HK-2 (cell line): ENCODE data around the gene HS6ST3.

Experiments
- DNase-seq: peaks from one replicate; pipeline ENCODE4 v3.0.0-alpha.2; 2018; ENCODE audit not compliant: unreplicated experiment

The HS6ST3 gene

DNA sequence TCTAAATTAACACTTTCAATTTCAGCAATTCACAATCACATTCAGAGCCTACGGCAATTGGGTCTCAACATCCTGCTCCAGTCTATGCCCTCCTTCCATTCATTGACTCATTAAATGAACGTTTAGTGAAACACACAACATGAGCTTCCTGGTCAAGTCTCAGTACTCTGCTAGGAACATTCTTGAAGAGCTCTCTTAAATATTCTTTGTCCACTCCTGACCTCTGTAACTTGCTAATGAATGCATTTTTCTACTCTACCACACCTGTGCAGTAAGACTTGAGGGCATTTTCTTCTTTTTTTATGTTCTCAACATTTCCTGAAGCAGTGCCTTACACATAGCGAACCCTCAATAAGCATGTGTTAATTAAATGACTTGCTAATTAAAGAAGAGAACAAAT, 735.7 kb downstream of the HS6ST3 start:
- DNase-seq = no peak

DNA sequence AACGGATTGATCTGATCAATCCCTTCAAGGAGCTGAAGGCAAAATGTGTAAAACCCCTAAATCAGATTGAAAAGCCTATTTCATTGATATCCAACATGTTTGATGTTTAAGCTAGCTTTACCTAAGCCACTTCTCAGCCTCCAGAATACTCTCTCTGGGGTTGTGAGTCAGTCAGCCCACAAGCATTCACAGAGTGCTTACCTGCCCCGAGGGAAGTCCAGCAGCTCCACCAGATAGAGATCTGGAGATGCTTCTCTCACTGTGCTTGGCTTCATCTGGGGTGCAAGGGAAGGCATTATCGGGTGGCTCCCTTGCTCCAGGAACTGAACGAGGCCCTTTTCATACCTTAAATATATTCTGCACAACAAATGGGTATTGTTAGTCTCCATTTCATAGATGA, 744.7 kb downstream of the HS6ST3 start:
- DNase-seq = no peak

DNA sequence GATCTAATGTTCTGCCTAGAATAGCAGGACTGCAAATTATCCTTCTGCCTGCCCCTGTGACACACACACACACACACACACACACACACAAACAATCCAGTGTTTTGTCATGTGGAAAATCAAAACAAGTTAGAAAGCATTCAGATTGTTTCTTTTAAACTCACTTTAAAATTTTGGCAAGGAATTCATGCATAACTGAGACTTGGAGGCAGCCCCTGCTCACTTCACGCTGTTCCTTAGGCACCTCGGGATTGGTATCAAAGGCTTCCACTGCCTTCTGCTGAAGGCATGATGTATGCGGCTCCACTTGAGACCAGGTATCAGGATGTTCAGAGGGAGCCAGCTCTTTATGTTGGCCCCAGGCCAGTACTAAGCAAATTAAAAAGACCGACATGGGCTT, 745.6 kb downstream of the HS6ST3 start:
- no peak for DNase-seq

DNA sequence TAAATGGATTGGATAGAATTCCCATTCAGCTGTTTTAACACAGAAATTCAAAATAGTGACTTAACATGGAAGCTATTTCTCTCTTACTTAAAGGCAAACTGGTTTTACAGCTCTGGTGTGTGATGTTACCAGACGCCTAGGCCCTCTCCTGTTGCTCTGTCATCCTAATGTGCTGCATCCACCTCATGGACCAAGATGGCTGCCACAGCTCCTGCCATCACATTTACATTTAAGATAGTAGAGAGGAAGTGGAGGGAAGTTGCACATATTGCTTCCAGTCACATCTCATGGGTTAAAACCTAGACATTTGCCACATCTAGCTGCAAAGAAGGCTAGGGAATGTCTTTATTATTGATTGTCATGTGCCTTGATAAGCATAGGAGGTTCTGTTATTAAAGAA, 746.8 kb downstream of the HS6ST3 start:
- no peak for DNase-seq

DNA sequence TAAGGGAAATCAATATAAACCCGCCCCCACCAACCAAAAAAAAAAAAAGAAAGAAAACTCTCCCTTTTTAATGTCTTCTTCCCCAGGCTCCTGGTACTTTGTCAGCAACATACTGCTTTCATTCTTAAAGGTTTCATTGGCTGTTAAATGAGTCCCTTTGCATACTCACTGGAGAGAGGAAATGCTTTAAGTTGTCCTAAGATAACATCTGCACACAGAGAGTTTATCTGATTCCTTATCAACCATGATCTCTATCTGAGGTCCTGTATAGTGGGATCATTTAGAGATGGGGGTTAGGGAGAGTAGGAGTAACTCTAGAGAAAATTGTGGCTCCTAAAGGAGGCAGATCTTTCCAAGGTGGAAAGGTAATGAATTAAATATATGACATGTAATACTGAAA, 747.9 kb downstream of the HS6ST3 start:
- DNase-seq = no peak

DNA sequence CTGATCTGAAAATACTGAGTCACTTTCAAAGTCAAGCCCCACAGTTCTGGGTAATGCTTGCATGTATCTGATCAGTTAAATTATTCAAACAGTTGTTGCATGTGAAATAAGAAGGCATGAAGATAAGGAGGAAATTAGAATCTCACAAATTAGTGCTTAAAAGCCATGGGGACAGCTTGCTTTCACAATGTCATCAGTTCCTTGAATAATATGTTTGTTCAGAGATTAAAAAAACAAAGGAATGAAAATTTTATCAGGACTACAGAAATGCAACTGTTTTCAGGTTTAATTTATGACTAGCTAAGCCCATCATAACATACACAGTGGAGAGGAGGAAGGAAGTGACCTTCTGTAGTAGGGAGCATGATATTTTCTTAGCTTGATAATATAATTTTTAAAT, 754.3 kb downstream of the HS6ST3 start:
- no peak for DNase-seq

DNA sequence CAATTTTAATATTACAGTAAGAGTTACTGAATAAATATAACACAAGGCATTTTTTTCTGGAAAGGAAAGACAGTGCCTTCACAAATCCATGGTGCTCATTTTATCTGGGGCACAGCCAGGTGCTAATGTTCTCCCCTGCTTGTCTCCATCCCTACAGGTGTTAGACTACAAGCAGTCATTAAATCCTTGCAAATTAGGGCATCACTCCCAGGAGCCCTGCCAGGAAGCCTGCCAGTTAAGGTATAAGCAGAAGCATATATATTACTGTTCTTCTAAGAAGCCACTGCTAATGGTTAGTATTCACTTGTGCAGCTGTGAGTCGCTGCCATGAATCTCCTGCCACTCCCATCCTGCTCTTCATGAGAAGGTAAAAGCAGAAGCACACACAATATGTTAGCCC, 754.7 kb downstream of the HS6ST3 start:
- DNase-seq = no peak

DNA sequence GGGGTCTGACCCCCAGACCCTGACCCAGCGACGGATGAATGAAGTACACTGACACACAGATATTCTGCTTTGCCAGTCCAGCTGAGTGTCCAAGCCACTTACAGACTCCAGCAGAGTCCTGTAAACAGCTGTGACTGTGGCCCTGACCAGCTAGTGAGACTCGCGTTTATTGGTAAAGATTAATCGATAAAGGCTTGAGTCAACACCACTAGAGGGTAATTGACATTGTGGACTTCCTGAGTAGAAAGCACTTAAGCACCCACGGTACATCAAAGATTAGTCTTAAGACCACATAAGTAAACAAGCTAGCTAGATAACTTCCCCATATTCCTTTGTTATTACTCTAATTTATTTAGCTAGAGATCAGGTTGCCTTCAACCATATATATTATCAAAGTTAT, 758.4 kb downstream of the HS6ST3 start:
- DNase-seq = no peak

DNA sequence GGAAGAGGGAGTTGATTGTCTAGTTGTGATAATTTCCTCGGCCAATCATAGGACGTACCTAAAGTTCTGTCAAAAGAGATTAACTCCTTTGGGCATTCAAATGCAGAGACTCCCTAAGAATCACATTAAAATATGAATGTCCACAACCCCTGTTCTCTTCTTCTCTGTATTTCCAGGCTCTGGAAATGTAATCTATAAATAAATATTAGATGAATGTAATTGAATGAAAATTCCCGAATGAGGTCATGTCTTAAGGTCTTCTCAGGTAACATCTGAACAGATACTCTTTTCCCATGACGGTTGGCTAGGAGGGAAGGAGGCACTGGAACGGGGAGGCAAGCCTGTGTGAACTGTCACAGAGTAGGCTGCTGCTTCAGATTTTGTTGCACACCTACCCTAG, 759.2 kb downstream of the HS6ST3 start:
- no peak for DNase-seq

DNA sequence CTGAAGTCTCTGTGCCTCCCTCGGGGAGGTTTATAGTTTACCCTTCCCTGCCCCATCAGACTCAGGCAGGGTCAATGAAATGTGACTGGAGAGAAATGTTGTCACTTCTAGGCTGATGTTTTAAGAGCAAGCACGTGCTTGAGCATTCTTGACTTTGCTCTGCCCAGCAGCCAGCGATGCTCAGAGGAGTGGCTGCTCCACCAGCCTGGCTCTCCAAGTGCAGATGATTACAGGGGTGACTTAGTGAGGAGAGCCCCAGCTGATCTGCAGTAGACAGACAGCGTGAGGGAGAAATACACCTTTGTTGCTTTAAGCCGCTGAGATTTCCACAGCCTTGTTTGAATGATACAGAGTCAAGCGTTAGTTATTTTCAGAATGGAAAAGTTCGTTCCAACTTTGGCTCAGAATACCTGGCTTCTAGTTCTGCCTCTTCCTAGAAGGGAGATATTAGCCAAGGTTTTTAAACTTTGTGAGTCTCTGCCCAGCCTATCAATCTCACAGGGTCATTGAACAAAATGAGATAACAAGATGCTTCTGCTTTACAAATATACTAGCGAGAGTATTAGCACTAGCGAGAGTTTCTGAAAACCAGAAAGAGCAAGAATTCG, 760.7 kb downstream of the HS6ST3 start:
- DNase-seq = no peak

DNA sequence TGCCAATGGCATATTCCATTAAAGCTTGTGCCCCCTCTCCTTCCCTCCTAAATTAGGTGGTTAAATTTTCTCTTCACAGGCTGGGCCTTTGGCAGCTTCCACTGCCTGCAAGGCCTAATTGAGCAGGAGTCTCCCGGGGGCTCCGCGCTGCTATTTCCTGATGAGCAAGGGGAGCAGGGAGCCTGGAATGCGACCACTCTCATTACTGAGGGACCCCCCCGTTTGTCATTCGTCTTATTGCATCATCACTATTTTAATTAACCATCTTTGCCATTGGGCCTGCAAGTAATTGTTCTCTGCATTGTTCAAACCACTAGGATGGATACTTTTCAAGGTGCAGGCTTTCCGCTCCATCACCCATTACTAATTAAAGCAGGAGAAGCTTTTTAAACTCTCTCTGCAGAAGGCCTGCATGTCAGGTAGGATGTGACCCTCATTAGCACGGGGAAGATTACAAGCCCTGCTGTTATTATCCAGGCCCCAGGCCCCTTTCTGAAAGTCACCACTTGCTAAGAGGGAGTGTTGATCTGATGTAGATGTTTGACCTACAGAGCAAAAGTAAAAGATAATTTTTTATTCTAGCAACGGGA, 762.0 kb downstream of the HS6ST3 start:
- no peak for DNase-seq

DNA sequence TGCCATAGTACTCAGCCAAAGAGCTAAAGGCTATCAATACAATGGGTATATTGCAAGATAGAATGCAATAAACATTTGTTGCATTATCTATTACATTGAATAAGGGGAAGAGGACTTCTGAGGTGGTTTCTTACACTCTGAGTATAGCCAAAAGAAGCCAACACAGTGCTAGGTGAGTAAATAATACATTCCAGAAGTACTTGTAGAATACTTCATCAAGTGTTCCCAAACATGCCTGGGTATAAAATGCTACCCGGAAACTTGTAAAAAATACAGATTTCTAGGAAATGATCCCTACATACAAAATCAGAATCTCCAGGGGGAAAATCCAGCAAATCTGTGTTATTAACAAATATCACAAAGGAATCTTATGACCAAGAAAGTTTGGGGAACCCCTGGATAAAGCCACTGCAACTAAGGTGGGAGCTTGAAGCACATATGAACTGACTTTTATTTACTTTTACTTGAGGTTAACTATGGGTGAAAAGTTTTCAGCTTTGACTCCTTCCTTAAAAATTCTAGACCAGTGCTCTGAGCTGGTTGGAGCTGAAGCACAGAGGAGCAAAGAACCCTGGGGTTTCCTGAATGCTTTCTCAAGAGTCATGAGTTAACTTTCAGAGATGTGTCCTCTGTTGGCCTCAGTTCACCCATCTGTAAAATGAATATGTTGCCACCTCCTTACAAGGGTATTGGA, 768.4 kb downstream of the HS6ST3 start:
- no peak for DNase-seq

DNA sequence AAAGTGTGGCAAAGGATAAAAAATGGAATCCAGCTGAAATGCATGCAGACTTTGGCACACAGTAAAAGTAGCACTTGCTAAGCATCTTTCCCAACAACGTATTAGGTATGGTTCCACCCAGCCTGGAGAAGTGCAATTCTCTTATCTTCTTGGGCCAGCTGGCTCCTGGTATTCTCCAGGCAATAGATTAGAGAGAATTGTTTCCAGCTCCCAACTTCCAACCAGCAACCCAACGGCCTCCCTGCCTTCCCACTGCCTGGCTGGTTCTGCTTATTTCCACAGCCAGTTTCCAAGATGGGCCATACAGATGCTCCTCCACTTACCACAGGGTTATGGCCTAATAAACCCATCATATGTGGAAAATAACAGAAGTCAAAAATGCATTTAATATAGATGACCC, 771.0 kb downstream of the HS6ST3 start:
- DNase-seq = no peak

DNA sequence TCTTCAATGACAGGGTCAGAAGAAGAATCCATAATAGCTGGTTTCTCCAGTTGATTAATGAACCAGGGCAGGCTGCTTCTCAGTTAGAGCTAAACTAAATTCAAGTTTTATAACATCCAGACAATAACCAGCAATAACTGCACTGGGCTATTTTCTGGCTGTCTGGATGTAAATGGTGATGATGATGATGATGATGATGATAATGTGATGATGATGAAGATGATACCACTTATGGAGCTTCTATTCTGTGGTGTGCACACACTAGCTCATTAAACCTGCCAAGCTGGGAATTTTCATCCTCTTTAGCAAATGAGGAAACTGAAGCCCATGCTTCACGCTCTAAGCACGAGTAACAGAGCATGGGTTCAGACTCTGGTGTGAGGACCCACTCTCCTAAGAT, 772.2 kb downstream of the HS6ST3 start:
- DNase-seq = no peak

DNA sequence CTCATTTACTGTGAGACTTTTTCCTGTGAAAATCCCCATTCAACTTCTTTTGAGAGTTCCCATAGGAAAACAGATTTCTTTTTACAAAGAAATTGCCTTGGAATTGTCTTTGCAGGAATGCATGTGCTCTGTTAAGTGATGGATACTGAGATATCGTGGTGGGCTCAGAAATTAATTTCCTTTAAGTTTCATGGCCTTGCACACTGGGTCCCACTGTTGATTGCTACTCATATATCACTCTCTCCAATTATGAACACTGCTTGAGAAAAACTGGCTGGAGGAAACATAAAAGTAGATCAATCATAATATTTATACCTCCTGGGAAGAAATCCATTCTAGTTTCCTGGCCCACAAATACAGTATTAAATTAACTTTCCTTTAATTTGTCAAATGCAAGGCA, 773.1 kb downstream of the HS6ST3 start:
- no peak for DNase-seq

DNA sequence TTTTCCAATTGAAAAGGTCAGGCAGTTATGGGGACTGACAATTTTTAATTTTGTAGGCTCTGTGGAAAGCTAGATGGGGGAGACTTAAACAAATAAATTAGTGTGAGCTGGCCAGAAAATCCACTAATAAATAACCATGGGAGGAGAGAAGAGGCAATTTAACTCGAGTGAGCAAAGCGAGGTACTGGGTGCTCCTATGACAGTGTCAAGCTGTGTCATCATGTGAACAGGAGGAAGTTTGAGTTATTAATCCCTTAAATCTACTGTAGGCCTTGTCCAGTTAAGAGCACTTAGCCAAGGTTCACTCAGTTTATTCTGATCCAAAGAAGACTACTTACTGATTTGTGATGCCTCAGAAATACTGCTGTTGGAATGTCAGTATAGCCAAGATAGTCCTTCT, 781.6 kb downstream of the HS6ST3 start:
- no peak for DNase-seq

DNA sequence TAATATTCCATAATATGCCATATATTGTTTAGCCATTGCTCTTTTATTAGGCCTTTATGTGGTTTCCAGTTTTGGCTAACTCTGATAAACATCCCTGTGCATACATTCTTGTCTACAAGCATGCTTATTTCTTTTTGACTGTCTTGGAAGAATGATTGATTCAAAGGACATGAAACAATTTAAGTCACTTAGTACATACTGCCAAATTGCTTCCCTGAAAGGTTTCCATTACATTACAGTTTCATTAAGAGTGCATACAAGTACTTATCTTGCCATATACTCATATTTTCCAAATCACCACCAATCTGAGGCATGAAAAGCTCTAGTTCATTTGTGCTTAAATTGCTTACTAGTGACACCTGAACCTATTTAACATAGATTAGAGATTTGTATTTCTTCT, 790.5 kb downstream of the HS6ST3 start:
- DNase-seq = no peak
